SW480 (cell line): ENCODE results near the gene FAU.

ENCODE experiments used
- DNase-seq: peaks from one replicate; pipeline ENCODE4 v3.0.0-alpha.2; 2016; ENCODE audit warnings: low spot score

FAU gene

GRCh38 chr11:65107751-65108468, 14.0 kb downstream of the FAU start:
- no peak for DNase-seq

GRCh38 chr11:65107078-65107477, 14.9 kb downstream of the FAU start:
- no peak for DNase-seq

GRCh38 chr11:65104628-65105027, 17.3 kb downstream of the FAU start:
- no peak for DNase-seq

- no peak for DNase-seq
Observed at GRCh38 chr11:65103476-65103875, 18.5 kb downstream of the FAU start.

GRCh38 chr11:65102142-65103095, 19.5 kb downstream of the FAU start:
- no peak for DNase-seq

- DNase-seq, result no peak
Observed at GRCh38 chr11:65100674-65101350, 21.1 kb downstream of the FAU start.

DNA sequence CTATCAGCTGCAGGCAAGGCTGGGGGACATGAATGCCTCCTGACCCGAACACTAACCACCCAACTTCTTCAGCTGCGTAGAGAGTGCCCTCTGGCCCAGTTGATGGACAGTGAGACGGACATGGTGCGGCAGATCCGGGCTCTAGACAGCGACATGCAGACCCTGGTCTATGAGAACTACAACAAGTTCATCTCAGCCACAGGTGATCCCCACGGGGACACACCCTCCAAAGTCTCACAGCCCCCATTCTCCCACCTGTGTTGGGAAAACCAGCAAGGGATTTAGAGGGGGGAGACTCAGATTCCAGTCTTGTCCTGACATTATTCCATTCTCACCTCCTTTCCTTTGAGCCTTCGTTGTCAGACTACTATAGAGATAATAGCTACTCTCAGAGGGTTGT, 25.0 kb downstream of the FAU start:
- no peak for DNase-seq

GRCh38 chr11:65095974-65096806, 25.7 kb downstream of the FAU start, which contains the start of gene VPS51:
VPS51 (plus strand) TSS chr11:65096214; CDS start chr11:65096251, 37 bp downstream.
- DNase-seq, result peak; percentile 94

- no peak for DNase-seq
Observed at GRCh38 chr11:65095427-65095826, 26.5 kb downstream of the FAU start.

DNA sequence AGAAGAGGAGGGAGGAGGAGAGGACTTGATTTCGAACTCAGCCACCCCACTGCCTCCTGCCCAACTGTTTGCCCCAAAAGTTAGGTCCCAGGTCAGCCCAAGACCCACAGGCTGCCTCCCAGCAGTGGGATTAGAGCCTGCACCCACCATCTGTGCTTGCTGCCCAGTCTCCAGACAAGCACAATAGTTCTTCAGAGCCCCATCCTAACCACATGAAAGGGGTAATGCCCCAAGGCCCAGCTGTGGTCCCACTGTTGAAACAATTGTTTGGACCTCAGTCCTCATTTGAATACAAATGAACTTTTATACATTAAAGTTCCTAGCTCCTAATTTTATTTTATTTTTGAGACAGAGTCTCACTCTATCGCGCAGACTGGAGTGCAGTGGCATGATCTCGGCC, 31.3 kb downstream of the FAU start:
- DNase-seq, result no peak

DNA sequence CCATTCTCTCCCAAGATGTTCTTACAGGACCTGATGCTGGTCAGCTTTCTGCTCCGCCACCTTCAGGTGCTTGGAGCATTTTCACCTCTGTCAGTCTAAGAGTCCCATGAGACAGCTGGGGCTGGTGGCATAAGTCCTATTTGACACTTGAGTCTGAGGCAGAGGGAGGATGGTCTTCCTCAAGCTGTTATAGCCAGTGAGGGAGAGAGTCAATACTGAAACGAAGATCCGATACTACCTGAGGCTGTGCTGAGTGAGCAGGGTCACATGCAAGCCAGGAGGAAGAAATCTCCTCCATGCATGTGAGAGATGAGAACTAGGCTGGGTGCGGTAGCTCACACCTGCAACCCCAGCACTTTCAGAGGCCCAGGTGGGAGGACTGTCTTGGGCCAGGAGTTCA, 32.3 kb downstream of the FAU start:
- no peak for DNase-seq

DNA sequence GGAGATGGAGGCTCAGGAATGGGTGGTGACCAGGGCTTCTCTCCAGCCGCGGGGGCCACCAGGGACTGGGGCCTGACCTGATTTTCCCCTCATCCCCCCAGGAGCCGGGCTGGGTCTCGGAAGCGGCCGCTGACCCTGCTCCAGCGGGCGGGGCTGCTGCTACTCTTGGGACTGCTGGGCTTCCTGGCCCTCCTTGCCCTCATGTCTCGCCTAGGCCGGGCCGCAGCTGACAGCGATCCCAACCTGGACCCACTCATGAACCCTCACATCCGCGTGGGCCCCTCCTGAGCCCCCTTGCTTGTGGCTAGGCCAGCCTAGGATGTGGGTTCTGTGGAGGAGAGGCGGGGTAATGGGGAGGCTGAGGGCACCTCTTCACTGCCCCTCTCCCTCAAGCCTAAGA, 34.1 kb downstream of the FAU start:
- DNase-seq, result no peak

- DNase-seq, result no peak
Observed at GRCh38 chr11:65087216-65087615, 34.7 kb downstream of the FAU start.

- no peak for DNase-seq
Observed at GRCh38 chr11:65086809-65087208, 35.1 kb downstream of the FAU start.

- no peak for DNase-seq
Observed at GRCh38 chr11:65085446-65085845, 36.5 kb downstream of the FAU start.

DNA sequence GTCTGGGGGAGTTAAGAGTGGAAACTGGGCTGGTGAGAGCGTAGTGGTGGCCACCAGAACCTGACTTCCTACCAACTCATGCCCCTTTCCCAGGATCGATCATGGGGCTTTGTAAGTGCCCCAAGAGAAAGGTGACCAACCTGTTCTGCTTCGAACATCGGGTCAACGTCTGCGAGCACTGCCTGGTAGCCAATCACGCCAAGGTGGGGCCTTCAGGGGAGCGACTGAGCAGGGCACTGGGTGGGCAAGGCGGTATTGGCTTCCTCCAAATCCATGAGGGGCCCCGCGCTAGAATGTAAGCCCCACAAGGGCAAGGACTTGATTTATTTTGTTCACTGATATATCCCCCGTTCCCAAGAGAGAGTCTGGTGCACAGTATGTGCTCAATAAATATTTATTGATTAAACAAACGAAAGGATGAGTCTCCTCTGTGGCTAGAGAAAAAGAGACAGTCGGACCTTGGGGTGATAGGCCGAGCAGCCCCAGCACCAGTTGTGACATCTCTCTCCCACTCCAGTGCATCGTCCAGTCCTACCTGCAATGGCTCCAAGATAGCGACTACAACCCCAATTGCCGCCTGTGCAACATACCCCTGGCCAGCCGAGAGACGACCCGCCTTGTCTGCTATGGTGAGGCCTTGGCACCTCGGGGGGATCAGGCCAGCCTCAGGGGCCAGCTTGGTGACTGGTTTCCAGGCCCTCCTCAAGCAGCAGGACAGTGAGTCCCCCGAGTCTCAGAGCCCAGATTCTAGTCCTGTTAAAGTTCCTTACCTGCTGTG, 37.1 kb downstream of the FAU start:
- no peak for DNase-seq

DNA sequence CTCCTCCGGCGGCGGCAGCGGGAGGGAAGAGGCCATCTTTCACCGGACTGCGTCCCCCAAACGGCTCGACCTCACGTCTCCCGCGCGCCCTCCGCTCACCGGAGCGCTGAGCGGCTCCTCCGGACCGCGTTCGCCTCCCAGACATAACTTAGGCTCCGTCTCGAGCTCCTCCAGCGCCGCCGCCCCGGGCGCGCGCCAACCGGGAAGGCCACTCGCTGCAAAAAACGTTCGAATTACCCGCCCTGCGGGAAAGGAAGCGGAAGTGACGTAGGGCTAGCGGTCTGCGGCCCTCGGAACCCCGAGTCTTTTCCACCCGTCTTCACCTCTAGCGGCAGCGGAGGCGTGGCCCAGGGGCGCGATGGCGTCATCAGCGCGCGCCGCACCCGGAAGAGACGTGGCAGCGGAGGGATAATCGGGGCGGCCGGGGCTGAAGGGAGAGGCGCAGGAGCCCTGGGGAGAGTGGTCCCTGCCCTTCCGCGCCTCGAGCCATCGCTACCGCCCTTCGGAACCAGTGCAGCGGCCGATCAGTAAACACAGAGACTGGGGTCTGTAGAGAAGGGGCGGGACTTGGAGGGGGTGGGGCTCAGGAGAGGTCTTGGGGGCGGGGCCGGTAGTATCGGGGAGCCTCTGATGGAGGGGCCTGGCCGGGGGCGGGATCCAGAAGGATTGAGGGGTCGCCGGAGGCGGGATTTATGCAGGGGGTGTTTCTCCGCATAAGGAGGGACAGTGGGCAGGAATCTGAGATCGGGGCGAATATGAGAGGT, 37.9 kb downstream of the FAU start, which contains the start of the genes CDCA5 and ZFPL1:
Gene CDCA5 (minus strand): TSS at position 207 of the 764 bp plus-strand sequence. CDS start 62 bp downstream, at position 145.
Gene ZFPL1 (plus strand): TSS at position 389 of the 764 bp plus-strand sequence. CDS start 477 bp downstream, outside the sequence.
- peak; percentile 97 for DNase-seq

- DNase-seq, result no peak
Observed at GRCh38 chr11:65083134-65083833, 38.6 kb downstream of the FAU start.

DNA sequence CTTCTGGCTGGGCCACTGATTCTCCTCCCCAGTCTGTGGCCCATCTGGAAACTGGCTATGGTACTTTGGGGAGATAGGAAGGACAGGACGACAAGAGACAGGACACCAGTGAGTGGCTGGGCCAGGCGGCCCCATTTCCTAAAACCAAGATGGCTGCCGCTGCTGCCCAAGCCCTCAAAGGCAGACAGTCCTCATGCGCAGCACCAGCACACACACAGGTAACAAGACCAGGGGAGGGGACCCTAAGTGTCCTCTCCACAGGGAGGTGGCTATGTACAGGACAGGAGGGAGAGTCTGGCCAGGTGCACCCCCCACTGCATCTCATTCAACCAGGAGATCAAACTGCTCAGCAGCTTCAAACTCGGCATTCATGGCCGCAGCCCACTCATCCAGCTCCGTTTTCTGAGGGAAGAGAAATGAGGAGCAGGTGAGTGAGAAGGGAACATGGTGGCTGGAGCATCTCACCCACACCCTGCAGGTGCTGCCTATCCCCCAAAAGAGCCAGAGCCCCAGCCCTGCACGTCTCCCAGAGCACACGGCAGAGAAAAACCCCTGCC, 43.1 kb downstream of the FAU start:
- DNase-seq, result no peak
